ENCODE results near the gene RAB6A.
"Not testable (repeated sequence)": the region's sequence is repeated elsewhere in the genome, so short reads cannot be mapped to it uniquely, and the experiment has no call there.

RAB6A gene

GRCh38 chr11:73710964-73711363, 49.9 kb downstream of the RAB6A start:
- TF ChIP-seq, protein P1, sequence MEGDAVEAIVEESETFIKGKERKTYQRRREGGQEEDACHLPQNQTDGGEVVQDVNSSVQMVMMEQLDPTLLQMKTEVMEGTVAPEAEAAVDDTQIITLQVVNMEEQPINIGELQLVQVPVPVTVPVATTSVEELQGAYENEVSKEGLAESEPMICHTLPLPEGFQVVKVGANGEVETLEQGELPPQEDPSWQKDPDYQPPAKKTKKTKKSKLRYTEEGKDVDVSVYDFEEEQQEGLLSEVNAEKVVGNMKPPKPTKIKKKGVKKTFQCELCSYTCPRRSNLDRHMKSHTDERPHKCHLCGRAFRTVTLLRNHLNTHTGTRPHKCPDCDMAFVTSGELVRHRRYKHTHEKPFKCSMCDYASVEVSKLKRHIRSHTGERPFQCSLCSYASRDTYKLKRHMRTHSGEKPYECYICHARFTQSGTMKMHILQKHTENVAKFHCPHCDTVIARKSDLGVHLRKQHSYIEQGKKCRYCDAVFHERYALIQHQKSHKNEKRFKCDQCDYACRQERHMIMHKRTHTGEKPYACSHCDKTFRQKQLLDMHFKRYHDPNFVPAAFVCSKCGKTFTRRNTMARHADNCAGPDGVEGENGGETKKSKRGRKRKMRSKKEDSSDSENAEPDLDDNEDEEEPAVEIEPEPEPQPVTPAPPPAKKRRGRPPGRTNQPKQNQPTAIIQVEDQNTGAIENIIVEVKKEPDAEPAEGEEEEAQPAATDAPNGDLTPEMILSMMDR (IDR thresholded peaks at IDR 0.05; ENCODE audit: low read depth, low read length), result no peak
- H3K4me3 ChIP-seq (replicated peaks in 1 of 2; ENCODE audit: low read depth in 2 of 2, low read length in 2 of 2), result no peak overlapping the region
- no peak for DNase-seq (ENCODE audit: low read depth in 2 of 2)

- DNase-seq (ENCODE audit: low read depth in 2 of 2), result no peak
- TF ChIP-seq, protein P1 (IDR thresholded peaks at IDR 0.05; ENCODE audit: low read depth, low read length), result no peak
- H3K4me3 ChIP-seq (replicated peaks in 1 of 2; ENCODE audit: low read depth in 2 of 2, low read length in 2 of 2), result no peak overlapping the region
Measured at GRCh38 chr11:73705053-73705452, 55.8 kb downstream of the RAB6A start.

- TF ChIP-seq, protein P1 (IDR thresholded peaks at IDR 0.05; ENCODE audit: low read depth, low read length), result no peak
- no peak for DNase-seq (ENCODE audit: low read depth in 2 of 2)
- no peak overlapping the region for H3K4me3 ChIP-seq (replicated peaks in 1 of 2; ENCODE audit: low read depth in 2 of 2, low read length in 2 of 2)
Measured at GRCh38 chr11:73693899-73694525, 66.9 kb downstream of the RAB6A start.

DNA sequence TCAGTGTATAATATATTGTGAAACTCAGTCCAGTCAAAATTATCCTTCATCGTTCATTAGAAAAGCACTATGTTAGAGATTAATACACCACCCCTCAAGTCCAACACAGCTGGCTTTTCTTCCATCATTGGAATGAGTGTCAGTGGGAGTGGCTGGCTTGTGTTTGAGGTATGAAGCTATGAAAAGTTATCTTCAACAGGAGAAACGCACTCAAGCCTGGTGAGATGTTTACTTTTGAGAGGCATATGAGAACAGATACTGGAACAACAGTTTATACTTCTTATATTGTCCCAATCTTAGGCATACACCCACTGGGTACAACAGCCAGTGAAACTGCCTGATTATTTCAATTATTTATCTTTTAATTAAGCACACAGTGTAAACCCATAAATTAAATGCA, 80.2 kb downstream of the RAB6A start:
- no peak overlapping the region for H3K4me3 ChIP-seq (replicated peaks in 1 of 2; ENCODE audit: low read depth in 2 of 2, low read length in 2 of 2)
- TF ChIP-seq, protein P1 (IDR thresholded peaks at IDR 0.05; ENCODE audit: low read depth, low read length), result no peak
- DNase-seq (ENCODE audit: low read depth in 2 of 2), result no peak

DNA sequence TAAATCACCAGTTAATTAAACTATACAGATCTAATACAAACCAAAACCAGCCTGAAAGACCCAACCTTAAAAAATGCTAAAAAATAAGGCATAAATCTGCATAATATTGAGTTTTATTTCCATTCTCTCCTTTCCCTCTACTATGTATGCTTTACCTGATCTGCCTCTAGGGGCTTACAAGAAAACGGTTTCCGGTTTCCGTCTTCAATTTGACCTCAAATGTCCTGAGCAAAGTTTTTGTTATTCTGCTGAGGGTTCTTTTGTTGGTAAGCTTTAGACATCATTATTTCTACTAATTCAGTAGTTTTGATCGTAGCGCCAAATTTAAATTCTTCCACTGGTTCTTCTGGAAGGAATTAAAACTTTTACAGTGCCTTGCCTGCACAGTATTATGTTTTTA, 84.3 kb downstream of the RAB6A start:
- not testable (repeated sequence) for H3K4me3 ChIP-seq (replicated peaks in 1 of 2; ENCODE audit: low read depth in 2 of 2, low read length in 2 of 2); DNase-seq (ENCODE audit: low read depth in 2 of 2)

GRCh38 chr11:73671701-73672100, 89.2 kb downstream of the RAB6A start:
- TF ChIP-seq, protein P1 (IDR thresholded peaks at IDR 0.05; ENCODE audit: low read depth, low read length), result no peak
- no peak overlapping the region for H3K4me3 ChIP-seq (replicated peaks in 1 of 2; ENCODE audit: low read depth in 2 of 2, low read length in 2 of 2)
- DNase-seq (ENCODE audit: low read depth in 2 of 2), result peak in 1 of 2 donors; percentile 17

- TF ChIP-seq, protein P1 (IDR thresholded peaks at IDR 0.05; ENCODE audit: low read depth, low read length), result no peak
- no peak for DNase-seq (ENCODE audit: low read depth in 2 of 2)
- no peak overlapping the region for H3K4me3 ChIP-seq (replicated peaks in 1 of 2; ENCODE audit: low read depth in 2 of 2, low read length in 2 of 2)
Measured at GRCh38 chr11:73670808-73671207, 90.1 kb downstream of the RAB6A start.

Data from cardiac fibroblast (primary cell).